ENCODE measurements around the gene CCDC122.

DNA sequence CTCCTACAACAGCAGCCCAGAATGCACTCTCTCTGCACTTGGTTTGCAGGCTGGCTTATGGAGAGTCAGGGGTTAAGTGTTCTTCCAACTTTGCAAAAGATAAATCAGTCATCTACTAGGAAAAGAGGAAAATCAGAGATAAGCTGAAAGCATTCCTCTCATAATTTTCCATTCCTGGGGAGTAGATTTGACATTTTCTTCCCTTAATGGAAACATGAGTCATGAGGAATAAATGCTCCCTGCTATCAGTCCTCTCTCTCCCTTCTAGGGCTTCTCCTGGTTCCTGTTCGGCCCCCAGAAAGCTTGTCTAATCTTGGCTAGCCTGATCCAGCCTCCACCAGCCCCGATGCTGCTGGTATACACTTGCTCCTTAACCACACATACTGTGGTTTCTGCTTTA lies 64.3 kb downstream of the CCDC122 start:
- TF ChIP-seq CTCF (IDR thresholded peaks at IDR 0.05) (no peak), POLR2AphosphoS5 (IDR thresholded peaks at IDR 0.05; ENCODE audit: low read depth, low read length) (no peak)
